ENCODE results near the gene ZNF133. TPM values are rescaled to one million over a fixed set of nuclear protein-coding genes. Genes with fewer than 3 reads are reported as not detected.

The ZNF133 gene
- total and polyA plus RNA-seq, 2 of the 13 experiments (the other 11 are each of a cell fraction or from before 2014, with no cell fraction given) = 23.5 to 26.7 TPM

DNA sequence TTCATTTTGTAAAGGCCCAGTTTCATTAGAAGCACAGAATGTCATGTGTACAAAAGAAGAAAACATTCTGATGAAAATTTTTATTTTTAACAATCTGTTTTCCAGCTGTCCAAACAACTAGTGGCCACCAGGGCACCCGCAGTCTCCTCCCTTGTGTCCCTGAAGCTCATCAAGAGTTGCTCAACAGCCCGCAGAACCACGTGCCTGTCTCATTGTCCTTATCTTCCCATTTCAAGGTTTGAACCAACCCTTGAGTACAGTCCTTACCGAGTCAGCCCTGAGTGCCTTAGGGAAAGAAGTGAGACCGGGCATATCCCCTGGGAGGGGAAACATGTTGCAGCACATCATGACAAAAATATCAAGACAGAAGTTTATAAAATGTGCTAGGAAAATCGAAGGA, 15.9 kb upstream of the ZNF133 start (continued):
- TF ChIP-seq, protein P1, sequence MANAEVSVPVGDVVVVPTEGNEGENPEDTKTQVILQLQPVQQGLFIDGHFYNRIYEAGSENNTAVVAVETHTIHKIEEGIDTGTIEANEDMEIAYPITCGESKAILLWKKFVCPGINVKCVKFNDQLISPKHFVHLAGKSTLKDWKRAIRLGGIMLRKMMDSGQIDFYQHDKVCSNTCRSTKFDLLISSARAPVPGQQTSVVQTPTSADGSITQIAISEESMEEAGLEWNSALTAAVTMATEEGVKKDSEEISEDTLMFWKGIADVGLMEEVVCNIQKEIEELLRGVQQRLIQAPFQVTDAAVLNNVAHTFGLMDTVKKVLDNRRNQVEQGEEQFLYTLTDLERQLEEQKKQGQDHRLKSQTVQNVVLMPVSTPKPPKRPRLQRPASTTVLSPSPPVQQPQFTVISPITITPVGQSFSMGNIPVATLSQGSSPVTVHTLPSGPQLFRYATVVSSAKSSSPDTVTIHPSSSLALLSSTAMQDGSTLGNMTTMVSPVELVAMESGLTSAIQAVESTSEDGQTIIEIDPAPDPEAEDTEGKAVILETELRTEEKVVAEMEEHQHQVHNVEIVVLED (CRISPR knock-in tag; IDR thresholded peaks at IDR 0.05; ENCODE audit: borderline replicate concordance) = no peak
- TF ChIP-seq SALL1 (CRISPR knock-in tag; IDR thresholded peaks at IDR 0.05) (peak; percentile 38), SOX5 (CRISPR knock-in tag; IDR thresholded peaks at IDR 0.05; ENCODE audit: borderline replicate concordance) (peak; percentile 73), CEBPB (IDR thresholded peaks at IDR 0.05; ENCODE audit: borderline replicate concordance, low read depth, low read length) (peak; percentile 94), ZNF543 (CRISPR knock-in tag; IDR thresholded peaks at IDR 0.05) (peak; percentile 85), ZNF629 (CRISPR knock-in tag; conservative IDR thresholded peaks at IDR 0.05) (peak; percentile 79), HNF4A (CRISPR knock-in tag; IDR thresholded peaks at IDR 0.05) (peak; percentile 32; the same call in 1 of the 2 replicates), CBX5 (CRISPR knock-in tag; IDR thresholded peaks at IDR 0.05; ENCODE audit: borderline replicate concordance) (0 out of 2 replicates have a peak, but pooled peaks have one; percentile 39), FOSL2 (CRISPR knock-in tag; IDR thresholded peaks at IDR 0.05) (peak; percentile 33; the same call in 1 of the 2 replicates), DMAP1 (CRISPR knock-in tag; IDR thresholded peaks at IDR 0.05) (peak; percentile 28; the same call in 1 of the 2 replicates), ZMYM3 (CRISPR knock-in tag; IDR thresholded peaks at IDR 0.05) (peak; percentile 47; the same call in 1 of the 2 replicates), ZNF737 (CRISPR knock-in tag; IDR thresholded peaks at IDR 0.05; ENCODE audit: borderline replicate concordance) (0 out of 2 replicates have a peak, but pooled peaks have one; percentile 51), ZNF460 (CRISPR knock-in tag; IDR thresholded peaks at IDR 0.05; ENCODE audit: borderline replicate concordance) (no peak), GATAD2A (CRISPR knock-in tag; IDR thresholded peaks at IDR 0.05) (peak; percentile 36; the same call in 1 of the 2 replicates), ARHGAP35 (CRISPR knock-in tag; IDR thresholded peaks at IDR 0.05; ENCODE audit: borderline replicate concordance) (no peak)
- TF ChIP-seq, protein P2, sequence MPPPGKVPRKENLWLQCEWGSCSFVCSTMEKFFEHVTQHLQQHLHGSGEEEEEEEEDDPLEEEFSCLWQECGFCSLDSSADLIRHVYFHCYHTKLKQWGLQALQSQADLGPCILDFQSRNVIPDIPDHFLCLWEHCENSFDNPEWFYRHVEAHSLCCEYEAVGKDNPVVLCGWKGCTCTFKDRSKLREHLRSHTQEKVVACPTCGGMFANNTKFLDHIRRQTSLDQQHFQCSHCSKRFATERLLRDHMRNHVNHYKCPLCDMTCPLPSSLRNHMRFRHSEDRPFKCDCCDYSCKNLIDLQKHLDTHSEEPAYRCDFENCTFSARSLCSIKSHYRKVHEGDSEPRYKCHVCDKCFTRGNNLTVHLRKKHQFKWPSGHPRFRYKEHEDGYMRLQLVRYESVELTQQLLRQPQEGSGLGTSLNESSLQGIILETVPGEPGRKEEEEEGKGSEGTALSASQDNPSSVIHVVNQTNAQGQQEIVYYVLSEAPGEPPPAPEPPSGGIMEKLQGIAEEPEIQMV (CRISPR knock-in tag; IDR thresholded peaks at IDR 0.05; ENCODE audit: low read depth) = no peak
- TF ChIP-seq, protein P3, sequence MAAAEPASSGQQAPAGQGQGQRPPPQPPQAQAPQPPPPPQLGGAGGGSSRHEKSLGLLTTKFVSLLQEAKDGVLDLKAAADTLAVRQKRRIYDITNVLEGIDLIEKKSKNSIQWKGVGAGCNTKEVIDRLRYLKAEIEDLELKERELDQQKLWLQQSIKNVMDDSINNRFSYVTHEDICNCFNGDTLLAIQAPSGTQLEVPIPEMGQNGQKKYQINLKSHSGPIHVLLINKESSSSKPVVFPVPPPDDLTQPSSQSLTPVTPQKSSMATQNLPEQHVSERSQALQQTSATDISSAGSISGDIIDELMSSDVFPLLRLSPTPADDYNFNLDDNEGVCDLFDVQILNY (CRISPR knock-in tag; conservative IDR thresholded peaks at IDR 0.05) = no peak
- TF ChIP-seq, protein P4, sequence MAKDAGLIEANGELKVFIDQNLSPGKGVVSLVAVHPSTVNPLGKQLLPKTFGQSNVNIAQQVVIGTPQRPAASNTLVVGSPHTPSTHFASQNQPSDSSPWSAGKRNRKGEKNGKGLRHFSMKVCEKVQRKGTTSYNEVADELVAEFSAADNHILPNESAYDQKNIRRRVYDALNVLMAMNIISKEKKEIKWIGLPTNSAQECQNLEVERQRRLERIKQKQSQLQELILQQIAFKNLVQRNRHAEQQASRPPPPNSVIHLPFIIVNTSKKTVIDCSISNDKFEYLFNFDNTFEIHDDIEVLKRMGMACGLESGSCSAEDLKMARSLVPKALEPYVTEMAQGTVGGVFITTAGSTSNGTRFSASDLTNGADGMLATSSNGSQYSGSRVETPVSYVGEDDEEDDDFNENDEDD (CRISPR knock-in tag; IDR thresholded peaks at IDR 0.05; ENCODE audit: borderline replicate concordance) = peak; percentile 76; the same call in 1 of the 2 replicates
- TF ChIP-seq, protein P5, sequence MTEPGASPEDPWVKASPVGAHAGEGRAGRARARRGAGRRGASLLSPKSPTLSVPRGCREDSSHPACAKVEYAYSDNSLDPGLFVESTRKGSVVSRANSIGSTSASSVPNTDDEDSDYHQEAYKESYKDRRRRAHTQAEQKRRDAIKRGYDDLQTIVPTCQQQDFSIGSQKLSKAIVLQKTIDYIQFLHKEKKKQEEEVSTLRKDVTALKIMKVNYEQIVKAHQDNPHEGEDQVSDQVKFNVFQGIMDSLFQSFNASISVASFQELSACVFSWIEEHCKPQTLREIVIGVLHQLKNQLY (CRISPR knock-in tag; IDR thresholded peaks at IDR 0.05) = 0 out of 2 replicates have a peak, but pooled peaks have one; percentile 50
- TF ChIP-seq, protein P6, sequence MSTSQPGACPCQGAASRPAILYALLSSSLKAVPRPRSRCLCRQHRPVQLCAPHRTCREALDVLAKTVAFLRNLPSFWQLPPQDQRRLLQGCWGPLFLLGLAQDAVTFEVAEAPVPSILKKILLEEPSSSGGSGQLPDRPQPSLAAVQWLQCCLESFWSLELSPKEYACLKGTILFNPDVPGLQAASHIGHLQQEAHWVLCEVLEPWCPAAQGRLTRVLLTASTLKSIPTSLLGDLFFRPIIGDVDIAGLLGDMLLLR (CRISPR knock-in tag; IDR thresholded peaks at IDR 0.05) = no peak
- TF ChIP-seq, protein P7, sequence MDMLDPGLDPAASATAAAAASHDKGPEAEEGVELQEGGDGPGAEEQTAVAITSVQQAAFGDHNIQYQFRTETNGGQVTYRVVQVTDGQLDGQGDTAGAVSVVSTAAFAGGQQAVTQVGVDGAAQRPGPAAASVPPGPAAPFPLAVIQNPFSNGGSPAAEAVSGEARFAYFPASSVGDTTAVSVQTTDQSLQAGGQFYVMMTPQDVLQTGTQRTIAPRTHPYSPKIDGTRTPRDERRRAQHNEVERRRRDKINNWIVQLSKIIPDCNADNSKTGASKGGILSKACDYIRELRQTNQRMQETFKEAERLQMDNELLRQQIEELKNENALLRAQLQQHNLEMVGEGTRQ (IDR thresholded peaks at IDR 0.05; ENCODE audit: low read depth, low read length) = peak; percentile 70
- TF ChIP-seq, protein P7 (CRISPR knock-in tag; IDR thresholded peaks at IDR 0.05; ENCODE audit: borderline replicate concordance) = peak; percentile 70; the same call in 1 of the 2 replicates
